Activated CD8-positive, alpha-beta memory T cell treated with anti-CD3 and anti-CD28 coated beads, Interleukin-2, amount 50 U/mL, for 48 hours (primary cell): ENCODE data around the gene F2RL3.

ENCODE experiments used
- DNase-seq: peaks from one replicate; pipeline ENCODE4 v3.0.0-alpha.2; 2020

The F2RL3 gene

DNA sequence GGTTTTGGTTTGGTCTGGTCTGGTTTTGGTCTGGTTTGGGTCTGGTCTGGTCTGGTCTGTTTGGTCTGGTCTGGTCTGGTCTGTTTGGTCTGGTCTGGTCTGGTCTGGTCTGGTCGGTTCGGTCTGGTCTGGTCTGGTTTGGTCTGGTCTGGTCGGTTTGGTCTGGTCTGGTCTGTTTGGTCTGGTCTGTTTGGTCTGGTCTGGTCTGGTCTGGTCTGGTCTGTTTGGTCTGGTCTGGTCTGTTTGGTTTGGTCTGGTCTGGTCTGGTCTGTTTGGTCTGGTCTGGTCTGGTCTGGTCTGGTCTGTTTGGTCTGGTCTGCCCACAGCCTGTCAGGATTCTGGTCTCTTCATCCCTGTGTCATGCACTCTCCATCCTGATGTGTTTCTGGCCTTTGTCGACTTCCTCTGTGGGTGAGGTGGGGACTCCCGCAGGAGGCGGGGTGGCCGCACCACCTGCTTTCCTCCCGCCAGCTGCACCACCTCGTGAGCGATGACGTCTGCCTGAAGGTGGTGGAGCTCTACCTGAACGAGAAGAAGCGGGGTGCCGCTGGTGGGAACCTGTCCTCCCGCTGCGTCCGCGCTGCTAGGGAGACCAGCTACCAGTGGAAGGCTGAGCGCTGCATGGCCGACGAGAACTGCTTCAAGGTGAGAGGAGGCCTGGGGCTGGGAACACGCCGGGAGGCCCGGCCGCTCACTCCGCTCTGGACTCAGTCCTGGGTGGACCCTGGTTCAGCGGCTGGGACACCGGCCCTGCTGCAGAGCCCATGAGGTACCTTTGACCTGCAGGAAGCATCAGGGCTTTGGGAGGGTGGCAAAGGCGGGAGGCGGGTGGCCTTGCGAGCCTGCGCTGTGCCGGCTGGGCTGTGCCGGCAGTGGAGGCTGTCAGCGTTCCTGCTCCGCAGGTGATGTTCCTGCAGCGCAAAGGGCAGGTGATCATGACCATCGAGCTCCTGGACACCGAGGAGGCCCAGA, 12.9 kb upstream of the F2RL3 start:
- no peak for DNase-seq

DNA sequence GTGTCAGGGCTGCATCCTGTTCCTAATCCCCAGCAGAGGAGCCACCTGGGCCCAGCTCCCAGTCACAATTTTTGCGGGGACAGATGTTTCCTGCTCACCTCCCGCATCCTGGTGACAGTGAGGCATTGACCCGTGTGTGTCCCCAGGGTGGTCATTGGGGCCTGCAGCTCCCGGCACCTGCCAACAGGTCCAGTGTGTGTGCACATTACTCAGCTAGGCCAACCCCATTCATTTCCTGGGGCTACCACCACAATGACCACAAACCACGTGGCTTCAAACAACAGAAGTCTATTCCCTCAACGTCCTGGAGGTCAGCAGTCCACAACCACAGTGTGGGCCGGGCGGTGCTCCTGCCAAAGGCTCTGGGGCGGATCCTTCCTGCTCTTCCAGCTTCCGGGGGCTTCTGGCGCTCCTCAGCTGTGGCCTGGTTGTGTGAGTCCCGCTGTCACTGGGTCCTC, 11.9 kb upstream of the F2RL3 start:
- DNase-seq = no peak

DNA sequence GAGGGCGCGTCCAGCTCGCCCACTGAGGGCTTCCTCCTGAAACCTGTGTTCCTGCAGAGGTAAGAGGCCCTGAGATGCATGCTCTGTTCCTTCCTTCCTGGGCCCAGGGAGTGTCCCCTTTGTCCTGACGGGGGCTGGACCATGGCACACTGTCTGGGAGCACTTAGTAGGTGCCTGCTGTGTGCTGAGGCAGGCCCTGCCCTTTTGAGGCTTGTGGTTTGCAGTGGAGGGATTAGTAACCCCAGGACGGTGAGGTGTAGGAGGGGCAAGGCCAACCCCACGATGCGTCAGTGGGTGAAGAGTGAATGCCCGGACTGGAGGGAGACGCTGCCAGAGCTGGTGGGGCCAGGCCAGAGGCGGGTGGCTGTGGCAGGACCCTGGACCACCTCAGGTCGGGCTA, 11.2 kb upstream of the F2RL3 start:
- no peak for DNase-seq

DNA sequence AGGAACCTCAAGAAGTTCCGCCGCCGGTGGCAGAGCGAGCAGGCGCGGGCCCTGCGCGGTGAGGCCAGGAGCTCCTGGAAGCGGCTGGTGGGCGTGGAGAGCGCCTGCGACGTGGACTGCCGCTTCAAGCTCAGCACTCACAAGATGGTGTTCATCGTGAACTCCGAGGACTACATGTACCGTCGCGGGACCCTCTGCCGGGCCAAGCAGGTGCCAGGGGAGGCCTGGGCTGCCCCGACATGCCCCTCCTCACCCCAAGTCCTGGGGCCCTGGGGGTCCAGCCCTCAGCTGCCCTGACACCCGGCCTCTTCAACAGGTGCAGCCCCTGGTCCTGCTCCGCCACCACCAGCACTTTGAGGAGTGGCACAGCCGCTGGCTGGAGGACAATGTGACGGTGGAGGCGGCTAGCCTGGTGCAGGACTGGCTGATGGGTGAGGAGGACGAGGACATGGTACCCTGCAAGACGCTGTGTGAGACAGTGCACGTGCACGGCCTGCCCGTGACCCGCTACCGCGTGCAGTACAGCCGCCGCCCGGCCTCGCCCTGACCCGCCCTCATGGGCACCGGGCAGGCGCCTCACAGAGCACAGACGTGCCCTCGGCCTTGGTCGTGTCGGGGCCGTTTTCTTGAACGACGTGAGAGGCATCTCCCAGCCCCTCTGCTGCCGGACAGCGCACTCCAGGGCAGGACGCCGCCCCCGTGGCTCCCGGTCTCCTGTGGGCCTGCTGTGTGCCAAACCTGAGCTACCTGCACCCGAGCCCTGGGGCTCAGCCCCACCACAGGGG, 10.4 kb upstream of the F2RL3 start:
- no peak for DNase-seq

DNA sequence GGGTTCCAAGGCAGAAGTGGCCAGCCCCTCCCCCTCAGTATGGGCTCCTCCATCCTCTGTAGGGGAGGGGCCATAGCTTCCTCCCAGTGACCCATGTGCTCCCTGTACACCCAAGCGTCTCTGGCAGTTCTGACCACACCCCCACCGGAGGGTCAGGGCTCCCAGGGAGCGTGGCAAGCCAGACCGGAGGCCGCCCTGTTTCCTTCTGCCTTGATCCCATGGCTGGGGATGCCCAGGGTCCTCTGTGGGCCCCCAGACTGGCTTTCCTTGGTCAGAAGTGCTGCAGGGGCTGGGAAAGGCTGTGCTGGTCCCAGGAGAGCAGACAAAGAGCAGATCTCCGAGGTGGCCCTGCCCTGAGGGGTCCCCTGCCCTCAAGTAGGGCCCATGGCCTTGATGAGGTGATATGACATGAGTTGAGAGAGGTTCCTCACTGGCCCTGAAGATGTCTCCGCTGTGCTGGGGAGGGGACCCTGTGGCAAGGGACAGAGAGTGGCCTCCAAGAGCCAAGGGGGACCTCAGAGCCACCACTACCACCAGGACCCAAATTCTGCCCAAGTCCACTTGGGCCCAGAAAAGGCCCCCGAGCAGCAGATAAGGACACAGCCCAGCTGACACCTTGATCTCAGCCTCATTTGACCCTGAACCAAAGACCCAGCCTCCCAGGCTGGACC, 7.8 kb upstream of the F2RL3 start:
- no peak for DNase-seq

DNA sequence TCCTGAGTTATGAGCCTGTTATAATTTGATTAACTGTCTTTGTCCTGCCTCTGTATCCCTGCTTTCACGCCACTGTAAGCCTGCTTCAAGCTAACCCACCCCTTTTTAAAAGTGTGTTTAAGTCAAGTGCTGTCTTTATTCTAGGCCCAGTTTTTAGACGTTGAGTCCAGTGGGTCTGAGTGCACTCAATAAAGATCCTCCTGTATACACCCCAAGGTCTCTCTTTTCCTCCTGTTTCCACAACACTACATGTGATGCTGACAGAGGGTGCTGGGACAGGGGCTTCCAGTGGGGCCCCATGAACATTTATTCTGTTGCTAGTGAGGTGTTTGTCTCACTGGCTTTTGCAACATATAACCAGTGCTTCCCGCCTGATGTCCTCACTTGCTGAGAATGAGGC, 6.7 kb upstream of the F2RL3 start:
- no peak for DNase-seq

DNA sequence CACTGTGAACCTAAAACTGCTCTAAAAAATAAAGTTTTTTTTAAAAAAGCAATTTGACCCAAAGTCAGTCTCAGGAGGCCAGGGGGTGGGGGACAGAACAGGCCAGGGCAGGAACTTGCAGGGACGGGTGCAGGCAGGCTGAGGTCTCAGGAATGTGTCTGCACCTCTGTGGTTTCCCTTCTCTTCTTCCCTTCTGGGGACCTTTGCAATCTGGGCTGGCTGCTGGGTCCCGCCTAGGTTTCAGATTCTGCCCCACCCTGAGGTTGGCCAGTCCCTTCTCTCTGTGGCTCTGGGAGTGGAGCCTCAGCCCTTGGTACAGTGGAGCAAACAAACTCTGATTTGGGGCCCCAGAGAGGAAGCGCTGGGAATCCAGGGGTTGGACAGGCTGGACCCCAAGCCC, 5.3 kb upstream of the F2RL3 start:
- DNase-seq = no peak

DNA sequence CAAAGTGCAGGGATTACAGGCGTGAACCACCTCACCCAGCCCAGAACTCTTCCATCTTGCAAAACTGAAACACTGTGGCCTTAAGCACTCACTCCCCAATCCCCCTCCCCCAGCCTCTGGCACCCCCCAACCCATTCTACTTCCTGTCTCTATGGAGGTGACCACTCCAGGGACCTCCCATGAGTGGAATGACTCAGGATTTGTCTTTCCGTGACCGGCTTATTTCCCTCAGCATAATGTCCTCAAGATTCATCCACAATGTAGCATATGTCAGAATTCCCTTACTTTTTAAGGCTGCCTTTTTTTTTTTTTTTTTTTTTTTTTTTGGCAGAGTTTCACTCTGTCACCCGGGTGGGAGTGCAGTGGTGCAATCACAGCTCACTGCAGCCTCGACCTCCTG, 3.6 kb upstream of the F2RL3 start:
- DNase-seq = no peak

DNA sequence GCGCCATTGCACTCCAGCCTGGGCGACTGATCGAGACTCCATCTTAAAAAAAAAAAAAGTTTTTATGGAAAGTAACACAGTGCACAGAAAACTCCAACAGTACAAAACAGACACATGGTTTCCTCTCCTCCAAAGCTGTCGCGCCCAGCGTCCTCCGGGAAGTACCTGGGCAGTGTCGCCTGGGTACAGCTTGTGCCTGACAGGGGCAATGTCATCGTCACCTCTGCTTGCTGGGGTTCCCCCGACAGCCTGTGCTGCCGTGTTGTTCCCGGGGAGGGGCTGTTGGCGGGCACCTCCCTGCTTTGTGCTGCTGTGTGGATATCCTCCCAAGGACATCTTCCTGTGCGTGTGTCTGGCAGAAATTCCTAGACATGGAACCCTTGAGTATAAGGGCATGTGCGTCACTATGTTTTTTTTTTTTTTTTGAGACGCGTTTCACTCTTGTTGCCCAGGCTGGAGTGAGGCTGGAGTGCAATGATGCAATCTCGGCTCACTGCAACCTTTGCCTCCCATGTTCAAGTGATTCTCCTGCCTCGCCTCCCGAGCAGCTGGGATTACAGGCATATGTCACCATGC, 2.4 kb upstream of the F2RL3 start:
- DNase-seq = no peak

DNA sequence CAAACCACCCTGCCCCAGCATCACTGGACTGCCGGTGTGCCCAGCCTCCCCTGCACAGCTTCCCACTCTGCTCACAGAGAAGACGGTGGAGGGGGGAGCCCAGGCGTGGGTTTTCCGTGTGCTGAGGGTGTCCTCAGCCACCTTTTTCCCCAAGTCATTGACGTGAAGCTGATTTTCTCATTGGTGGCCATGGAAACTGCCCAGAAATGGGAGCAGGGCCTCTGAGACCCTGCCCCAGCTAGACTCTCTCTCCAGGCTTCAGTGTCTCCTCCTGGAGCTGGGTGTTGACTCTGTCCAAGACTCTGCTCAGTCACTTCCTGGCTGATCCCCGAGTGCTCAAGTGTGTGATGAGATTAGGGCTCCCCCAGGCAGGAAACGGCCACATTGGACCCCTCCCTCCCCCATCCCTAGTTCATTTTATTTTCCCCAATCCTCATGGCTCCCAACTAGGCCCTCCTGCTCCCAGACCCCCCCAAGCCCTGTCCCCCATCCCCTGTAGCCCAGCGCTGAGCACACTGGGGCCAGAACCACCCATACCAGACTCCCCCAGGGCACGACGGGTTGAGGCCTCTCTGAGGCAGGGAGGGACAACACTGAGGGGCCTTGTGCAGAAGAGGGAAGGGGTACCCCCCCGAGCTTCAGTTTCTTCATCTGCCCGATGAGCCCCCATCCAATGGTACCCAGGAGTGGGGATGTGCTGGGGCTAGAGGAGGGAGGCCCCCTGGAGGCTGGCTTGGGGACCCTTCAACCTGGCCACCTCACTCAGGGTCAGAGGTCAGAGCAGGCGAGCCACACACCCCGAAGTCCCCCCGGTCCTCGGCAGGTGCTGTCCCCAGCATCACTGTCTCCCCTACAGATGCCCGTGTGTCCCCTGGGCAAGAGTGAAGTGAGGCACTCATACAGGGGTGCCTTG, 1.2 kb upstream of the F2RL3 start:
- DNase-seq = no peak

DNA sequence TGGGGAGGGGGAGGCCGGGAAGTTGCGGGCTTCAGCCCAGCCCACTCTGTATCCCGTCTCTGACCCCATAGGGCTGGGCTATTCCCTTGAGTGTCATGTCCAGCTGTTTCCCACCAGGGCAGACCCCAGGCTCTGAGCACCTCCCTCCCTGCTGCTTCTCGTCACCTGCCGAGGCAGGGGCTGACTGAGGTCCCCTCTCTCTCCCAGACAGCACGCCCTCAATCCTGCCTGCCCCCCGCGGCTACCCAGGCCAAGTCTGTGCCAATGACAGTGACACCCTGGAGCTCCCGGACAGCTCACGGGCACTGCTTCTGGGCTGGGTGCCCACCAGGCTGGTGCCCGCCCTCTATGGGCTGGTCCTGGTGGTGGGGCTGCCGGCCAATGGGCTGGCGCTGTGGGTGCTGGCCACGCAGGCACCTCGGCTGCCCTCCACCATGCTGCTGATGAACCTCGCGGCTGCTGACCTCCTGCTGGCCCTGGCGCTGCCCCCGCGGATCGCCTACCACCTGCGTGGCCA, 625 bp downstream of the F2RL3 start:
- DNase-seq = no peak

DNA sequence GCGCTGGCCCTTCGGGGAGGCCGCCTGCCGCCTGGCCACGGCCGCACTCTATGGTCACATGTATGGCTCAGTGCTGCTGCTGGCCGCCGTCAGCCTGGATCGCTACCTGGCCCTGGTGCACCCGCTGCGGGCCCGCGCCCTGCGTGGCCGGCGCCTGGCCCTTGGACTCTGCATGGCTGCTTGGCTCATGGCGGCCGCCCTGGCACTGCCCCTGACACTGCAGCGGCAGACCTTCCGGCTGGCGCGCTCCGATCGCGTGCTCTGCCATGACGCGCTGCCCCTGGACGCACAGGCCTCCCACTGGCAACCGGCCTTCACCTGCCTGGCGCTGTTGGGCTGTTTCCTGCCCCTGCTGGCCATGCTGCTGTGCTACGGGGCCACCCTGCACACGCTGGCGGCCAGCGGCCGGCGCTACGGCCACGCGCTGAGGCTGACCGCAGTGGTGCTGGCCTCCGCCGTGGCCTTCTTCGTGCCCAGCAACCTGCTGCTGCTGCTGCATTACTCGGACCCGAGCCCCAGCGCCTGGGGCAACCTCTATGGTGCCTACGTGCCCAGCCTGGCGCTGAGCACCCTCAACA, 1.2 kb downstream of the F2RL3 start:
- no peak for DNase-seq

DNA sequence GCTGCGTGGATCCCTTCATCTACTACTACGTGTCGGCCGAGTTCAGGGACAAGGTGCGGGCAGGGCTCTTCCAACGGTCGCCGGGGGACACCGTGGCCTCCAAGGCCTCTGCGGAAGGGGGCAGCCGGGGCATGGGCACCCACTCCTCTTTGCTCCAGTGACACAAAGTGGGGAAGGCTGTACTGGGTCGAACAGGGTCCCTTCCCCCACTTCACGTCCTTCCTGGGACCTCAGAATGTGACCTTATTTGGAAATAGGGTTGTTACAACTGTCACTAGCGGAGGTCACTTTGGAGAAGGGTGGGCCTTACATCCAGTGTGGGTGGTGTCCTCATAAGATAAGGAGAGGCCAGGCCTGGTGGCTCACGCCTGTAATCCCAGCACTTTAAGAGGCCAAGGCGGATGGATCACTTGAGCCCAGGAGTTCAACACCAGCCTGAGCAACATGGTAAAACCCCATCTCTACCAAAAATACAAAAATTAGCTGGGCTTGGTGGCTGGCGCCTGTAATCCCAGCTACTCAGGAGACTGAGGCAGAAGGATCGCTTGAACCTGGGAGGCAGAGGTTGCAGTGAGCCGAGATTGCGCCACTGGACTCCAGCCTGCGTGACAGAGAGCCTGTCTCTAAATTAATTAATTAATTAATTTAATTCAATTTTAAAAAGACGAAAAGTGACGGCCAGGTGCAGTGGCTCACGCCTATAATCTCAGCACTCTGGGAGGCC, 1.8 kb downstream of the F2RL3 start:
- no peak for DNase-seq

DNA sequence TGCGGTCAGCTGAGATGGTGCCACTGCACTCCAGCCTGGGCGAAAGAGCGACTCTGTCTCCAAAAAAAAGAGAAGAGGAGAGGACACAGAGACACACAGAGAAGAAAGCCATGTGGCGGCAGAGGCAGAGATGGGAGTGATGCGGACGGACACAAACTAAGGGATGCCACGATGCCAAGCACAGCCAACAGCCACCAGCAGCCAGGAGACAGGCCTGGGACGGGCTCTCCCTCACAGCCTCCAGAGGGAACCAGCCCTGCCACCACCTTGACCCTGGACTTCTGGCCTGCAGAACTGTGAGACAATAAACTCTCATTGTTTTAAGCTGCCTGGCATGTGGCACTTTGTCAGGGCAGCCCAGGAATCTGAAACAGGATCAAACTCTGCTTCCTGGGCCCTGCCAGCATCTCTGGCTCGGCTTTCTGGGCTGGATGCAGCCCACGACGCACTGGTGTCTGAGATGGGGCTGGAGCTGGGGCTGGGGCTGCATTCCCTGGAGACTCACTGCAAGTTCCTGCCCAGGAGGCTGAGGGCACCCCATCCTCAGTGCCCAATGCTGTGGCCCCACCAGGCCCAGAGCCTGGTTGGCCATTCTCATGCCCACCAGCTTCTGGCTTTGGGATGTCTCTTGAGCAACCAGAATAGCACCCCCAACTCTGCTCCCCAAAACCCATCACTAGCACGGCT, 3.0 kb downstream of the F2RL3 start:
- no peak for DNase-seq

DNA sequence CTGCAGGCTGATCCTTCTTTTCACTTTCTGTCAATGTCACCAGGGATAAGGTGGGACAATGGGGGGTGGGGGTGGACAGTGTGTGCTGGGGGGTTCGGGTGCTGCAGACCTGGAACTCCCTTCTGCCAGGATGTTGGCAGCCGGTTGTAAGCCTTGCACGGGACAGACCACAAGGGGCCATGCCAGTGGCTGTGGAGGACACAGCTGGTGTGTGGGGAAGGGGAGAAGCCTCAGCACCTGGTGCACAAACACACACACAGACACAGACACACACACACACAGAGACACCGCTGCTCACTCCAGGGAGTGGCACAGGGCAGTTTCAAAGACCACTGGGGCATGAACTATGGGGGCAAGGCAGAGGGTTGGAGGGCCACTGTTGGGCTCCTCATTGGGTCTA, 3.6 kb downstream of the F2RL3 start:
- no peak for DNase-seq

DNA sequence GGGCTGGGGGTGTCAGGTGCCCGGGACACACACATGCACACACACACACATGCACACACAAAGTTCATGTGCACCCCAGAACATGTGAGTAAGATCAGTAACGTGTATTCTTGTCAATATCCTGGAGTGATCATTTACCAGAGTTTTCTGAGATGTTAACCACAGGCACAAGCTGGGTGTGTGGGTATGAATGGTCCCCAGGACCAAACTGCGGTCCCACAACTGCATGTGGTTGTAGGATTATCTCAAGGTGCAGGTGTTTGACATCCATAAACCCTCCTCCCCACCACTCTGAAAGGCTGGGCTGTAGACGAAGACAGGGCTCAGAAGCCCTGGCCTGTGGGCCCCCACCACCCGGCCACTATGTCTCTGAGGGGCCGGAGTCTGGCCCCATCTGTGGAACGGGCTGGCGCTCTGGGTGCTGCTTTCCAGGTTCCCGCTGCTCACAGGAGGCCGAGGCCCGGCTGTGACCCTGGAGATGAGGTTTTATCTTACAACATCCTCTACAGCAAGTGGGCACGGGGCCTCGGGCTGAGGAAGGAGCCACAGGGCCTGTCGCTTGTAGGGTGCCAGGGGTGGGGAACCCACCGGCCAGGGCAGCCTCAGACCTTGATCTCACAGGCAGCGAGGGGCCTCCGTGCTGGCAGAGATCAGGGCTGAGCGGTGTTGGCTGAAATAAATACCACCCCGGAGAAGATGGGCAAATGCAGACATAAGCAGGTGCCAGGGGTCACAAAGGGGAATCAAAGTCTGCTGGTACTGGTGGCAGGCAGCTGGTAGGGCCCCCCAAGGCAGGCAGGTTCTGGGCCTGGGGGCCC, 4.3 kb downstream of the F2RL3 start:
- DNase-seq = no peak

DNA sequence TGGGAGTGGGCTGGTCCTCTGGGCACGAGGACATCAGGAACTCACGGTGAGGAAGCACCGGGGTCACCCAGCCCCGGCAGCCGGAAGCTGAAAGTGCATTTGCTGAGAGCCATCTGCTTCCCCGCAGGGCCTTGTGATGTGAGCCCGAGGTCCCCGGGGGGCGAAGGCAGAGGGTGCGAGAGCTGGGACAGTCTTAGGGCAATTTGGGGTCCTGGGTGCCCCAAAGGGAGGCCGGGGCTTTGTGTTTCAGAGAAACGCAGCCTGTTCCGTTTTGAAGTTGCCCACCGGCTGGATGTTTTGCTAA, 4.8 kb downstream of the F2RL3 start:
- DNase-seq = no peak

DNA sequence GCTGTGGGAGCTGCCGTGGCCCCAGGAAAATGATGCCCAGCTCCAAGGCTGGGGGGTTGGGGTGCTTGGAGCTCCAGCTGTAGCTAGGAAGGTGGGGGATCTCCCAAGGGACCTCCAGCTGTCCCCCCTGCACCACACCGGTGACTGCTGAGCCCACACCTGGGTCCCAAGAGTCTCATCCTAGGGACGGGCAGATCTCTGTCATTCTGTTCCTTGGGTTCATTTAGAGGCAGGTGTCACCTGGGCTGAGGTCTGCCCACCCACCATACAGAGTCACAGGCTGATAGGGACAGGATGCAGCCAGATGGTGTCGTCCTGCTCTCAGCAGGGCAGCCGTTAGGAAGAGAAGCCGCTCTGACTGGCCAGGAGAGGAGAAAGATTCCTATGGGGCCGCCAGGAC, 5.3 kb downstream of the F2RL3 start:
- no peak for DNase-seq

DNA sequence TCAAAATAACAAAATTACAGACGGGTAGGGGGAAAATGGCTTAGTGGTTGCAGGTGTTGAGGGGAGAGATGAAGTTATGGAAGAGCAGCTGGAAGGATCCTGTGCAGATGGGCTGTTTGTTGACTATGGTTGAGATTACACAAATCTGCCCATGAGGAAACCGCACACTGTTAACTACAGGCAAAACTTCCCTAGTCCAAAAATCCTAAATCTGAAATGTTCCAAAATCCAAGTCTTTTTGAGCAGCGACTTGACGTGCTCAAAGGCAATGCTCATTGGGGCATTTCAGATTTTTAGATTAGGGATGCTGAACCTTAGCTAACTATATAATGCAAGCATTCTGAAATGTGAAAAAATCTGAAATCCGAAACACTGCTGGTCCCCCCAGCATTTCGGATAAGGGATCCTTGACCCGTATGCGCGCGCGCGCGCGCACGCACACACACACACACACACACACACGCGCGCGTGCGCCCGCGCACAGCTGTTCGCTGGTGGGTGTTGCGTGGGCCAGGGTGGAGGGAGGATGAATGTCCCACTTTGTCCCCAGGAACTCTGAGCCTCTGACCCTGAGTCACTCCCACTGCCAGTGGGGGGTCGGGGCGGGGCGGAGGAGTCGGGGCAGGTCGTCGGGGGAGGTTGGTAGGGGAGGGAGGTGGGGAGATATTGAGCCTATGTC, 6.8 kb downstream of the F2RL3 start:
- DNase-seq = no peak
